Activated naive CD8-positive, alpha-beta T cell treated with anti-CD3 and anti-CD28 coated beads, Interleukin-2, amount 10 ng/mL, durations not matched to agents 7 days and 5 days (primary cell): ENCODE results near the gene CHRNB4. TPM values are rescaled to one million over a fixed set of nuclear protein-coding genes. Genes with fewer than 3 reads are reported as not detected.

Experiments used
- ATAC-seq: fragments of 150-1000 bp; cut with Tn5 transposase; one replicate; pipeline ENCODE4 v1.10.0; 2021; ENCODE audit warnings: low read depth, moderate library complexity
- POLR2A ChIA-PET: fragments of 350-600 bp; sonication (Branson Sonifier 250); formaldehyde crosslinking; loops from one replicate; lab custom pipeline; 2021; ENCODE audit warnings: antibody characterized with exemption; lab: Charles Lee
- DNase-seq: peaks from one replicate; pipeline ENCODE4 v3.0.0; 2021
- H3K27ac Mint-ChIP-seq: one replicate; pipeline ENCODE4 v1.8.0; 2022; ENCODE audit warnings: mild to moderate bottlenecking, mixed read lengths
- H3K27me3 Mint-ChIP-seq: one replicate; pipeline ENCODE4 v1.8.0; 2022; ENCODE audit warnings: mild to moderate bottlenecking, moderate library complexity, mixed read lengths
- H3K36me3 Mint-ChIP-seq: one replicate; pipeline ENCODE4 v1.8.0; 2021; ENCODE audit warnings: mild to moderate bottlenecking, mixed read lengths
- H3K4me1 Mint-ChIP-seq: one replicate; pipeline ENCODE4 v1.8.0; 2021; ENCODE audit warnings: mixed read lengths
- H3K4me3 Mint-ChIP-seq: one replicate; pipeline ENCODE4 v1.8.0; 2022; ENCODE audit warnings: mild to moderate bottlenecking, moderate library complexity, mixed read lengths
- H3K9me3 Mint-ChIP-seq: one replicate; pipeline ENCODE4 v1.8.0; 2021; ENCODE audit warnings: mixed read lengths
- total RNA-seq, 2 experiments: library from RNA; stranded (reverse); gene quantifications; one replicate each; pipeline ENCODE4 v1.2.3, GENCODE V29; 2021

The CHRNB4 gene
- total RNA-seq, 2 experiments from 2014 or later: not detected

DNA sequence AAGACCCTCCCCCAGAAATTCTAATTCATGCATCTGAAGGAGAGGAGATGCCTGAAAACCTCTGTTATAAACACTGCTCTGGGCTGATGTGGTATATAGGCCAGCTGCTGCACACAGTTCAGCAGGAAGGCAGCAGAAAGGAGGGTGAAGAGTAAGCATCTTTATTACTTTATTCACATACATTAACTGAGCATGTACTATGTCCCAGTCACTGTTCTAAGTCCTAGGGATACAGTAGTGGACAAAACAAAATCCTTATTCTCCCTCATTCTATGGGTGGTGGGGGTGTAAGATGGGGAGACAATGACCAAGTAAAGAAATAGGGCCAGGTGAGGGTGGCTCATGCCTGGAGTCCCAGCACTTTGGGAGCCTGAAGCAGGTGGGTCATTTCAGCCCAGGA, 17.8 kb upstream of the CHRNB4 start:
- POLR2A ChIA-PET: no interaction called here
- Mint-ChIP-seq H3K27me3 (peaks cover 4% of the 10 kb centered on the region), H3K4me1 (no peaks in the 10 kb centered on the region), H3K4me3 (no peak overlapping the region), H3K36me3 (no peaks in the 10 kb centered on the region), H3K9me3 (no peaks in the 10 kb centered on the region), H3K27ac (no peak overlapping the region)
- DNase-seq: no peak
- no peak for ATAC-seq

- Mint-ChIP-seq H3K4me3 (no peak overlapping the region), H3K27ac (no peak overlapping the region), H3K27me3 (peaks cover 6% of the 10 kb centered on the region), H3K36me3 (no peaks in the 10 kb centered on the region), H3K9me3 (no peaks in the 10 kb centered on the region), H3K4me1 (no peaks in the 10 kb centered on the region)
- ATAC-seq: no peak
- no peak for DNase-seq
- POLR2A ChIA-PET: no interaction called here
These were observed 13.3 kb upstream of the CHRNB4 start for GRCh38 chr15:78654272-78654671.

GRCh38 chr15:78651930-78652615, 11.1 kb upstream of the CHRNB4 start:
- Mint-ChIP-seq H3K4me1 (no peaks in the 10 kb centered on the region), H3K9me3 (no peaks in the 10 kb centered on the region), H3K36me3 (no peaks in the 10 kb centered on the region), H3K4me3 (no peak overlapping the region), H3K27ac (no peak overlapping the region), H3K27me3 (peaks cover 6% of the 10 kb centered on the region)
- POLR2A ChIA-PET: interaction anchor here (0.5 kb wide), 1 partner anchor 596 kb away, joined by 6 read pairs; no protein-coding TSS in a partner anchor
- ATAC-seq (no peak), DNase-seq (no peak)

- Mint-ChIP-seq H3K4me3 (no peak overlapping the region), H3K9me3 (no peaks in the 10 kb centered on the region), H3K4me1 (no peaks in the 10 kb centered on the region), H3K27me3 (peaks cover 6% of the 10 kb centered on the region), H3K36me3 (no peaks in the 10 kb centered on the region), H3K27ac (no peak overlapping the region)
- no peak for DNase-seq
- POLR2A ChIA-PET: no interaction called here
- ATAC-seq: no peak
These were observed 10.0 kb upstream of the CHRNB4 start for GRCh38 chr15:78651007-78651406.

GRCh38 chr15:78650022-78650421, 9.0 kb upstream of the CHRNB4 start:
- POLR2A ChIA-PET: no interaction called here
- H3K9me3 Mint-ChIP-seq: no peaks in the 10 kb centered on the region
- DNase-seq (no peak), ATAC-seq (no peak)
- peaks cover 6% of the 10 kb centered on the region for H3K27me3 Mint-ChIP-seq
- no peak overlapping the region for H3K27ac Mint-ChIP-seq
- no peaks in the 10 kb centered on the region for H3K36me3 Mint-ChIP-seq
- no peaks in the 10 kb centered on the region for H3K4me1 Mint-ChIP-seq
- H3K4me3 Mint-ChIP-seq: no peak overlapping the region

GRCh38 chr15:78645009-78645408, 4.0 kb upstream of the CHRNB4 start:
- peaks cover 7% of the 10 kb centered on the region for H3K4me1 Mint-ChIP-seq
- H3K36me3 Mint-ChIP-seq: no peaks in the 10 kb centered on the region
- DNase-seq: no peak
- H3K27ac Mint-ChIP-seq: no peak overlapping the region
- H3K27me3 Mint-ChIP-seq: peaks cover 9% of the 10 kb centered on the region
- H3K4me3 Mint-ChIP-seq: no peak overlapping the region
- no peak for ATAC-seq
- H3K9me3 Mint-ChIP-seq: no peaks in the 10 kb centered on the region
- POLR2A ChIA-PET: no interaction called here

DNA sequence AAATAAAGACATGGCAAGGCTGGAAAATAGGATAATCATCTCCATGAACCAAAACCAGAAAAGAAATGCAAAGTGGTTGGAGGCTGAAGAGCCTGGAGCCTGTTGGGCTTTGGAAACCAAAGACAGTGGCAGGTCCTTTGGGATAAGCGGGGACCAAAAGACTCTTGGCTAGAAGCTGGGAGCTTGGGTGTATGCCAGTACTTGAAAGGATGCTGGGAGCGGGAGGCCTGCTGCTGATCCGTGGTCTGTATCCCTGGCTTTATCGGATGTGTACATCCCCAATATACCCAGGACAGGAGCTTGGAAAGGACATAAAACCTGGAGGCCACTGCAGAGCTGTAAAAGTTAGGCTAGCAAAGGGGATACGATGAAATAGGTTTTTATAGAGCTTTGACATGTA, 1.3 kb upstream of the CHRNB4 start:
- Mint-ChIP-seq H3K36me3 (no peaks in the 10 kb centered on the region), H3K4me3 (no peak overlapping the region), H3K27ac (no peak overlapping the region), H3K27me3 (peaks cover 14% of the 10 kb centered on the region), H3K4me1 (peaks cover 7% of the 10 kb centered on the region), H3K9me3 (no peaks in the 10 kb centered on the region)
- DNase-seq (no peak), ATAC-seq (no peak)
- POLR2A ChIA-PET: no interaction called here

DNA sequence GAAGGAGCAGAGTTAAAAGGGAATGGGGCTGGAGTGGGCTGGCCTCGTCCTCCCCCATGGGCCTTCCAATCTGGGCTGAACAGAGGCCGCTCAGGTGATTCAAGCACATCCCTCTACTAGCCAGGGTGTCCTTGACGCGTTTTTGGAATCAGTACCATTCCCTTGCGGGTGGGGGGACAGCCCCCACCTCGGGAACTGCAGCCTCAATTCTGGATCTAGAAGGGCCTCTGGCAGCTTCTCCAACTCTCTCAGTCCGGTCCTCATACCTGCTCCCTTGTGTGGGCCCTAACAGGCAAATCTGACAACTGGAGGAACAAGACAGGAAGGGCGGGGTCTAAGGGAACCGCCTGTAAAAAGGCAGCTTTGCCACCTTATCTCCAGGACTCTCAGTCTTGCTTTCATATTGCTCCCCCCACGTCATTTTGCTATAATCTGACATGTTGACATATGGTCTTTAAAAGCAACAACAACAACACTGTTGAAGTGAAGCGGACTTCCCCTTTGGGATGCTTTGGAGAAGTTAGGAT, 802 bp upstream of the CHRNB4 start:
- no peak overlapping the region for H3K27ac Mint-ChIP-seq
- ATAC-seq: no peak
- no peaks in the 10 kb centered on the region for H3K9me3 Mint-ChIP-seq
- H3K36me3 Mint-ChIP-seq: no peaks in the 10 kb centered on the region
- peaks cover 7% of the 10 kb centered on the region for H3K4me1 Mint-ChIP-seq
- peak overlapping the region; percentile 61 for H3K4me3 Mint-ChIP-seq
- POLR2A ChIA-PET: no interaction called here
- DNase-seq: no peak
- H3K27me3 Mint-ChIP-seq: peaks cover 14% of the 10 kb centered on the region

DNA sequence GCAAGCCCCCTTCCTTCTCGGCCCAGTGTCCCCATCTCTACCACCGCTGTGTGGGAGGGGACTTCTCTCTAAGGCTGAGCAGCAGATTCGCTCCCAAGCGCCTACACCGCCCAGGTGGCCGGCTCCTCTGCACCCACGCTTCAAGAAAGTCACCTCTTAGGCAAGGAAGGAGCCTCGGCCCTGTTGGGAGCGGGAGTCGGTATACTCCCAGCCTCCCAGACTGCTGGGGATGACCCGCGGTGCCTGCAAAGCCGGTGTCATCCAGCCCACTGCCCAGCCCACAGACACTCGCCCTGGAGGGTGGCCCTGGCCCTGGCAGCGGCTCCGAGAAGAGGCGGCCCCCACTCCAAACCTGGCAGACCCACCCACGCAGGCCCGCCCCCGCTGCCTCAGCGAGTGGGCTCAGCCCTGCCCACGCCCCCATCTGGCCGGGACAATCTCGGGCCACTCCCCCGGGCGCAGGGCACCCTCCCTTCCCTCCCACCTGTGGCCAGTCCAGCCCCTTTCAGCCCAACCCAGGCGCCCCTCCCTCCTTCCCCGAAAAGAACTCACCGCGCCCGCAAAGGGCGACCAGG, 396 bp downstream of the CHRNB4 start:
- H3K4me3 Mint-ChIP-seq: peak overlapping the region; percentile 44
- no peak for DNase-seq
- peak; percentile 12 for ATAC-seq
- H3K27ac Mint-ChIP-seq: no peak overlapping the region
- POLR2A ChIA-PET: no interaction called here
- peaks cover 17% of the 10 kb centered on the region for H3K27me3 Mint-ChIP-seq
- H3K4me1 Mint-ChIP-seq: peaks cover 7% of the 10 kb centered on the region
- no peaks in the 10 kb centered on the region for H3K9me3 Mint-ChIP-seq
- no peaks in the 10 kb centered on the region for H3K36me3 Mint-ChIP-seq

DNA sequence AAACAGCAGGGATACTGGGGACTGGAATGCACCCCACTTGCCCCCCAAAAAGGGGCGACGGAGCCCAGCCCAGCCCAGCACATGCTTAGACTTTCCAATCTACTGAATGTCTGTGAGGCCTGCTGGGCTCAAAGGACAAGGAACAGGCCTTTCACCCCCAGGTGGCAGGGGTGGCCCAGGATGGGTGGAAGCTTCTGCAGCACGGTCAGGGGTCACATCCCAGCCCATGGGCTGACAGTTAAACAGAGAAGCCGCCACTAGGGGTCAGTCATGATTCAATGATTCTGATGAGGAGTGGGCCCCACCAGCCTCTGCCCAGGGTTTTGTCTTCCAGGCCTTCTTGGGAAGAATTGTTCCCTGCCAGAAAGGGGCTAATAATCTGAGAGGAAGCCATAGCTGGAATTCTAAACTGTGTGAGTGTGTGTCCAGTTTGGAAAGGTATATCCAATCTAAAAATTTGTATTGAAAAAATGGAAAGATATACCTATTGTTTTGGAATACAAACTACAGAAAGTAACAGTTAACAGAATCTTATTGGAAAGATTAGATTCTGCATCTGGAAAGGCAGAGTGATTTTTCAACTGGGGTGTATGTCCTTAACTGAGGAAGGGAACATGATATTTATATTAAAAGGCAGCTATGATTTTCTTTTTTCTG, 2.2 kb downstream of the CHRNB4 start:
- DNase-seq (no peak), ATAC-seq (peak; percentile 21)
- peaks cover 17% of the 10 kb centered on the region for H3K27me3 Mint-ChIP-seq
- H3K9me3 Mint-ChIP-seq: no peaks in the 10 kb centered on the region
- H3K36me3 Mint-ChIP-seq: no peaks in the 10 kb centered on the region
- no peak overlapping the region for H3K4me3 Mint-ChIP-seq
- POLR2A ChIA-PET: no interaction called here
- H3K27ac Mint-ChIP-seq: no peak overlapping the region
- H3K4me1 Mint-ChIP-seq: peaks cover 7% of the 10 kb centered on the region

GRCh38 chr15:78637776-78638435, 3.1 kb downstream of the CHRNB4 start:
- H3K27me3 Mint-ChIP-seq: peaks cover 17% of the 10 kb centered on the region
- no peaks in the 10 kb centered on the region for H3K36me3 Mint-ChIP-seq
- ATAC-seq (no peak), DNase-seq (no peak)
- POLR2A ChIA-PET: no interaction called here
- H3K4me1 Mint-ChIP-seq: peaks cover 7% of the 10 kb centered on the region
- H3K27ac Mint-ChIP-seq: no peak overlapping the region
- no peak overlapping the region for H3K4me3 Mint-ChIP-seq
- H3K9me3 Mint-ChIP-seq: no peaks in the 10 kb centered on the region

DNA sequence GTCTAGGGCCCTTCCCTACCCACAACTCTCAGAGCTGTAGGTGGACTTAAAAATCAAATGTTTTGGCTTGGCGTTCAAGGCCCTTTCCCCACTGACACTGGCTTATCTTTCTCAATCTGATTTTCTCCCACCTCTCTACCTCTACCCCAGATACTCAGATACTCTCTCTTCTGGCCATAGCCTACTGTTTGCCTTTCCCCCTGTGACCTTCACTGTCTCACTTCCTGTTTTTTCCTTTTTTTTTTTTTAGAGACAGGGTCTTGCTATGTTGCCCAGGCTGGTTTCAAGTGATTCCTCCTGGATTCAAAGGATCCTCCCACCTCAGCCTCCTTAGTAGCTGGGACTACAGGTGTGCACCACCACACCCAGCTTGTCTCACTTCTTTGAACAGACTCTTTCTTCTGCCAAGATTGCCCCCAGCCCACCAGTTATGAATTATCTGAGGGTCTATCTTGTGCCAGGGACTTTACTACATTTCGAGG, 4.6 kb downstream of the CHRNB4 start:
- Mint-ChIP-seq H3K27me3 (peaks cover 10% of the 10 kb centered on the region), H3K27ac (no peak overlapping the region), H3K36me3 (no peaks in the 10 kb centered on the region), H3K4me3 (no peak overlapping the region), H3K4me1 (peaks cover 2% of the 10 kb centered on the region), H3K9me3 (no peaks in the 10 kb centered on the region)
- ATAC-seq (no peak), DNase-seq (no peak)
- POLR2A ChIA-PET: no interaction called here

DNA sequence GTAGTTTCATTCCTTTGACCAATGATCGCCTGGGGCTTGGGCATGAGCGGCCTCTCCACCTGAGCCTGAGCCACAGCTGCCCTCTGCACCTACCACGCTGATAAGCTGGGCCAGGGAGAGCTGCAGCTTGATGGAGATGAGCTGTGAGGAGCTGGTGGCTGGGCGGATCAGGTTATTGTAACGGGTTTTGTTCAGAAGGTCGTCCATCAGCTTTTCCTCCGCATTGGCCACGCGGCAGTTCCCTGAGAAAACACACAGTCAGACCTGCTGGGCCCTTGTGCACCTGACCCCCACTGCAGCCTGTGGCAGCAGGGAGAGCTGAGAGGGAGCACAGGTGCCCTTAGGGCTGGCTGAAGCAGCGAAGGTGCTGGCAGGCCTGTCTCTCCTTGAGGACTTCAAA, 5.7 kb downstream of the CHRNB4 start:
- POLR2A ChIA-PET: no interaction called here
- H3K9me3 Mint-ChIP-seq: no peaks in the 10 kb centered on the region
- DNase-seq (no peak), ATAC-seq (no peak)
- no peaks in the 10 kb centered on the region for H3K4me1 Mint-ChIP-seq
- no peak overlapping the region for H3K4me3 Mint-ChIP-seq
- no peaks in the 10 kb centered on the region for H3K36me3 Mint-ChIP-seq
- peaks cover 7% of the 10 kb centered on the region for H3K27me3 Mint-ChIP-seq
- H3K27ac Mint-ChIP-seq: no peak overlapping the region
